IgD-negative memory B cell (primary cell): ENCODE measurements around the gene RYR3. TPM values are rescaled to one million over a fixed set of nuclear protein-coding genes. Genes with fewer than 3 reads are reported as not detected.

ENCODE experiments used
- H3K27ac Mint-ChIP-seq, 3 donors: one replicate each; pipeline ENCODE4 v1.8.0; 2020 to 2022; ENCODE audit warnings: mild to moderate bottlenecking in 3 of 3, mixed read lengths in 3 of 3, moderate library complexity in 1 of 3
- H3K27me3 Mint-ChIP-seq: one replicate; pipeline ENCODE4 v1.8.0; 2021; ENCODE audit warnings: mixed read lengths
- H3K36me3 Mint-ChIP-seq: one replicate; pipeline ENCODE4 v1.8.0; 2020; ENCODE audit warnings: mild to moderate bottlenecking, mixed read lengths
- H3K4me1 Mint-ChIP-seq, 3 donors: one replicate each; pipeline ENCODE4 v1.8.0; 2020 to 2022; ENCODE audit warnings: mixed read lengths in 3 of 3, mild to moderate bottlenecking in 1 of 3
- H3K4me3 Mint-ChIP-seq, 4 donors: one replicate each; pipeline ENCODE4 v1.8.0; 2020 to 2022; ENCODE audit warnings: mild to moderate bottlenecking in 4 of 4, mixed read lengths in 4 of 4, moderate library complexity in 3 of 4
- H3K9me3 Mint-ChIP-seq, 3 donors: one replicate each; pipeline ENCODE4 v1.8.0; 2020 to 2021; ENCODE audit warnings: mixed read lengths in 3 of 3, mild to moderate bottlenecking in 1 of 3
- polyA plus RNA-seq: library from polyadenylated mRNA; unstranded; fragments of 300-500 nt; fragmentation: Illumina TruSeq; gene quantifications from one replicate; pipeline ENCODE4 v1.2.3, GENCODE V29; 2021

RYR3 gene
- 0.08 TPM for polyA plus RNA-seq

- H3K36me3 Mint-ChIP-seq, result no peaks in the 10 kb centered on the region
- H3K27me3 Mint-ChIP-seq, result peaks cover 31% of the 10 kb centered on the region
- peaks cover 0 to 3% (median 0%) of the 10 kb centered on the region in 3 donors for H3K4me1 Mint-ChIP-seq
- H3K4me3 Mint-ChIP-seq, result no peak within 1 kb of the TSS
- no peak within 1 kb of the TSS for H3K27ac Mint-ChIP-seq
- H3K9me3 Mint-ChIP-seq, result no peaks in the 10 kb centered on the region
Observed at GRCh38 chr15:33310481-33311311, at the start of gene RYR3. Gene RYR3, plus strand, starts transcription at chr15:33310967. Its CDS starts 79 bp downstream, at chr15:33311046.

GRCh38 chr15:33262306-33262705 lies 48.5 kb upstream of the RYR3 start:
- peaks cover 1% of the 10 kb centered on the region for H3K27me3 Mint-ChIP-seq
- H3K4me3 Mint-ChIP-seq, result no peak overlapping the region
- H3K4me1 Mint-ChIP-seq, result no peaks in the 10 kb centered on the region
- no peaks in the 10 kb centered on the region for H3K36me3 Mint-ChIP-seq
- peaks cover 0 to 7% (median 2%) of the 10 kb centered on the region in 3 donors for H3K9me3 Mint-ChIP-seq
- no peak overlapping the region for H3K27ac Mint-ChIP-seq

- Mint-ChIP-seq H3K27ac (no peak overlapping the region), H3K4me1 (no peaks in the 10 kb centered on the region), H3K9me3 (peaks cover 0 to 11% (median 5%) of the 10 kb centered on the region in 3 donors), H3K27me3 (peaks cover 17% of the 10 kb centered on the region), H3K36me3 (no peaks in the 10 kb centered on the region), H3K4me3 (no peak overlapping the region)
Observed at GRCh38 chr15:33277689-33278088, 33.1 kb upstream of the RYR3 start.

GRCh38 chr15:33278816-33279612 lies 31.8 kb upstream of the RYR3 start:
- H3K36me3 Mint-ChIP-seq, result no peaks in the 10 kb centered on the region
- peaks cover 0 to 8% (median 3%) of the 10 kb centered on the region in 3 donors for H3K9me3 Mint-ChIP-seq
- no peaks in the 10 kb centered on the region for H3K4me1 Mint-ChIP-seq
- no peak overlapping the region for H3K4me3 Mint-ChIP-seq
- peaks cover 14% of the 10 kb centered on the region for H3K27me3 Mint-ChIP-seq
- H3K27ac Mint-ChIP-seq, result no peak overlapping the region

GRCh38 chr15:33279613-33280205 lies 31.1 kb upstream of the RYR3 start:
- peaks cover 14% of the 10 kb centered on the region for H3K27me3 Mint-ChIP-seq
- H3K27ac Mint-ChIP-seq, result no peak overlapping the region
- no peak overlapping the region for H3K4me3 Mint-ChIP-seq
- H3K4me1 Mint-ChIP-seq, result no peaks in the 10 kb centered on the region
- H3K36me3 Mint-ChIP-seq, result no peaks in the 10 kb centered on the region
- H3K9me3 Mint-ChIP-seq, result peaks cover 0 to 4% (median 0%) of the 10 kb centered on the region in 3 donors

- H3K9me3 Mint-ChIP-seq, result no peaks in the 10 kb centered on the region
- no peaks in the 10 kb centered on the region for H3K4me1 Mint-ChIP-seq
- no peaks in the 10 kb centered on the region for H3K36me3 Mint-ChIP-seq
- H3K27me3 Mint-ChIP-seq, result peaks cover 8% of the 10 kb centered on the region
- H3K27ac Mint-ChIP-seq, result no peak overlapping the region
- peak overlapping the region in 1 of 4 donors; percentile 32 for H3K4me3 Mint-ChIP-seq
Observed at GRCh38 chr15:33282226-33283020, 28.3 kb upstream of the RYR3 start.

- peaks cover 6% of the 10 kb centered on the region for H3K27me3 Mint-ChIP-seq
- H3K9me3 Mint-ChIP-seq, result no peaks in the 10 kb centered on the region
- no peak overlapping the region for H3K27ac Mint-ChIP-seq
- no peaks in the 10 kb centered on the region for H3K4me1 Mint-ChIP-seq
- H3K36me3 Mint-ChIP-seq, result no peaks in the 10 kb centered on the region
- no peak overlapping the region for H3K4me3 Mint-ChIP-seq
Observed at GRCh38 chr15:33283576-33283975, 27.2 kb upstream of the RYR3 start.

- Mint-ChIP-seq H3K4me1 (no peaks in the 10 kb centered on the region), H3K36me3 (no peaks in the 10 kb centered on the region), H3K27ac (no peak overlapping the region), H3K27me3 (peaks cover 6% of the 10 kb centered on the region), H3K9me3 (no peaks in the 10 kb centered on the region), H3K4me3 (no peak overlapping the region)
Observed at GRCh38 chr15:33284336-33284735, 26.4 kb upstream of the RYR3 start.

GRCh38 chr15:33292717-33293307 lies 18.0 kb upstream of the RYR3 start:
- no peaks in the 10 kb centered on the region for H3K9me3 Mint-ChIP-seq
- no peak overlapping the region for H3K27ac Mint-ChIP-seq
- no peaks in the 10 kb centered on the region for H3K4me1 Mint-ChIP-seq
- H3K27me3 Mint-ChIP-seq, result peaks cover 6% of the 10 kb centered on the region
- no peaks in the 10 kb centered on the region for H3K36me3 Mint-ChIP-seq
- H3K4me3 Mint-ChIP-seq, result no peak overlapping the region

- H3K27me3 Mint-ChIP-seq, result peaks cover 6% of the 10 kb centered on the region
- no peak overlapping the region for H3K27ac Mint-ChIP-seq
- no peaks in the 10 kb centered on the region for H3K9me3 Mint-ChIP-seq
- H3K4me3 Mint-ChIP-seq, result no peak overlapping the region
- no peaks in the 10 kb centered on the region for H3K4me1 Mint-ChIP-seq
- no peaks in the 10 kb centered on the region for H3K36me3 Mint-ChIP-seq
Observed at GRCh38 chr15:33293713-33294334, 16.9 kb upstream of the RYR3 start.

GRCh38 chr15:33296050-33296449 lies 14.7 kb upstream of the RYR3 start:
- H3K36me3 Mint-ChIP-seq, result no peaks in the 10 kb centered on the region
- no peaks in the 10 kb centered on the region for H3K4me1 Mint-ChIP-seq
- H3K27ac Mint-ChIP-seq, result no peak overlapping the region
- no peak overlapping the region for H3K4me3 Mint-ChIP-seq
- H3K27me3 Mint-ChIP-seq, result peaks cover 2% of the 10 kb centered on the region
- H3K9me3 Mint-ChIP-seq, result peaks cover 0 to 3% (median 0%) of the 10 kb centered on the region in 3 donors

GRCh38 chr15:33296856-33297255 lies 13.9 kb upstream of the RYR3 start:
- H3K27ac Mint-ChIP-seq, result no peak overlapping the region
- H3K27me3 Mint-ChIP-seq, result peaks cover 2% of the 10 kb centered on the region
- H3K9me3 Mint-ChIP-seq, result peaks cover 0 to 3% (median 0%) of the 10 kb centered on the region in 3 donors
- no peaks in the 10 kb centered on the region for H3K4me1 Mint-ChIP-seq
- no peak overlapping the region for H3K4me3 Mint-ChIP-seq
- no peaks in the 10 kb centered on the region for H3K36me3 Mint-ChIP-seq

- H3K4me3 Mint-ChIP-seq, result no peak overlapping the region
- peaks cover 4% of the 10 kb centered on the region for H3K27me3 Mint-ChIP-seq
- no peaks in the 10 kb centered on the region for H3K4me1 Mint-ChIP-seq
- no peaks in the 10 kb centered on the region for H3K36me3 Mint-ChIP-seq
- H3K27ac Mint-ChIP-seq, result no peak overlapping the region
- H3K9me3 Mint-ChIP-seq, result peaks cover 0 to 3% (median 0%) of the 10 kb centered on the region in 3 donors
Observed at GRCh38 chr15:33298631-33299030, 12.1 kb upstream of the RYR3 start.

- Mint-ChIP-seq H3K4me1 (no peaks in the 10 kb centered on the region), H3K9me3 (peaks cover 0 to 3% (median 0%) of the 10 kb centered on the region in 3 donors), H3K27me3 (peaks cover 14% of the 10 kb centered on the region), H3K36me3 (no peaks in the 10 kb centered on the region), H3K4me3 (no peak overlapping the region), H3K27ac (no peak overlapping the region)
Observed at GRCh38 chr15:33304924-33305323, 5.8 kb upstream of the RYR3 start.
